HepG2 (cell line): ENCODE data around the gene PLPP3. TPM values are rescaled to one million over a fixed set of nuclear protein-coding genes. Genes with fewer than 3 reads are reported as not detected.

Experiments
- ADNP ChIP-seq: sonication (generic); formaldehyde crosslinking; IDR thresholded peaks from 2 replicates; pipeline ENCODE4 v1.4.0; 2020; ENCODE audit warnings: missing genetic modification reagents
- GABPA ChIP-seq, 2 experiments: IDR thresholded peaks; 2 replicates each; pipeline ENCODE4 v1.6.1; 2011 to 2016; ENCODE audit warnings: low read depth in 2 of 2, low read length in 1 of 2, missing biosample characterization in 1 of 2, missing genetic modification characterization in 1 of 2
- HBP1 ChIP-seq: IDR thresholded peaks from 2 replicates; pipeline ENCODE4 v1.6.1; 2016; ENCODE audit warnings: low read depth, control low read depth
- HMG20A ChIP-seq: IDR thresholded peaks from 2 replicates; pipeline ENCODE4 v1.6.1; 2016; ENCODE audit warnings: borderline replicate concordance
- HMGXB3 ChIP-seq: sonication (generic); formaldehyde crosslinking; IDR thresholded peaks from 2 replicates; pipeline ENCODE4 v1.4.0; 2020; ENCODE audit warnings: missing genetic modification reagents, borderline replicate concordance
- IKZF4 ChIP-seq: sonication (generic); formaldehyde crosslinking; IDR thresholded peaks from 2 replicates; pipeline ENCODE4 v1.5.1; 2020; ENCODE audit warnings: borderline replicate concordance, mild to moderate bottlenecking, low read depth, missing genetic modification reagents; ENCODE audit errors: not compliant biosample characterization
- LCORL ChIP-seq, 2 experiments: fragments of 450-650 bp in 1 of 2; sonication (generic) in 1 of 2; formaldehyde crosslinking in 1 of 2; IDR thresholded peaks; 2 replicates each; pipeline versions ENCODE4 v1.5.0 to v1.6.1; 2017 to 2020; ENCODE audit warnings: antibody characterized with exemption in 1 of 2, missing genetic modification reagents in 1 of 2
- NFKBIZ ChIP-seq: IDR thresholded peaks from 2 replicates; pipeline ENCODE4 v1.6.1; 2018; ENCODE audit warnings: missing genetic modification reagents, missing compliant biosample characterization
- TSC22D2 ChIP-seq: sonication (generic); formaldehyde crosslinking; IDR thresholded peaks from 2 replicates; pipeline ENCODE4 v1.5.1; 2020; ENCODE audit warnings: missing genetic modification reagents, mild to moderate bottlenecking, borderline replicate concordance
- ZNF264 ChIP-seq: sonication (generic); formaldehyde crosslinking; IDR thresholded peaks from 2 replicates; pipeline ENCODE4 v1.4.0; 2020; ENCODE audit warnings: missing genetic modification reagents
- ZNF580 ChIP-seq: IDR thresholded peaks from 2 replicates; pipeline ENCODE4 v1.6.1; 2016; ENCODE audit warnings: low read depth, borderline replicate concordance
- polyA plus RNA-seq, 8 experiments: library from polyadenylated mRNA; depleted of rRNA in 3 of 8; stranded (reverse) in 7 of 8; unstranded in 1 of 8; fragments of >200 nt; fragmentation: Illumina TruSeq in 4 of 8; extraction: Trizol in 4 of 8; gene quantifications; 2 replicates each; pipeline versions ENCODE4 v1.2.1 to v1.2.3, GENCODE V29; 2011 to 2016; ENCODE audit warnings: low read depth in 4 of 8, missing spikeins in 1 of 8, mixed read lengths in 1 of 8; ENCODE audit not compliant: insufficient read depth in 1 of 8
- total RNA-seq, 5 experiments: library from RNA; depleted of rRNA; stranded (reverse); fragments of >200 nt; fragmentation: Illumina TruSeq; extraction: Trizol; gene quantifications; 2 replicates each; pipeline ENCODE4 v1.2.3, GENCODE V29; 2016; ENCODE audit warnings: low read depth in 1 of 5
- TF ChIP-seq, protein P1 (sequence below): IDR thresholded peaks from 2 replicates; pipeline ENCODE4 v1.6.1; 2018; ENCODE audit warnings: missing genetic modification reagents, mild to moderate bottlenecking, missing compliant biosample characterization
- TF ChIP-seq, protein P2 (sequence below): IDR thresholded peaks from 2 replicates; pipeline ENCODE4 v1.6.1; 2016; ENCODE audit warnings: low read depth
- TF ChIP-seq, protein P3 (sequence below): sonication (generic); formaldehyde crosslinking; conservative IDR thresholded peaks from 2 replicates; pipeline ENCODE4 v1.4.0; 2020; ENCODE audit warnings: mild to moderate bottlenecking, missing genetic modification reagents, moderate library complexity

PLPP3 gene
- total and polyA plus RNA-seq, 2 of the 13 experiments (the other 11 are each of a cell fraction or from before 2014, with no cell fraction given): 49.7 to 65.8 TPM

GRCh38 chr1:56569661-56570060 is 9.7 kb downstream of the PLPP3 start (continued):
- TF ChIP-seq NFKBIZ (CRISPR knock-in tag) (peak; percentile 33; the same call in 1 of the 2 replicates), ZNF264 (CRISPR knock-in tag) (peak; percentile 91), LCORL (IDR thresholded peaks at IDR 0.05) (peak; percentile 98), LCORL (CRISPR knock-in tag; IDR thresholded peaks at IDR 0.05) (peak; percentile 98), HMGXB3 (CRISPR knock-in tag) (0 out of 2 replicates have a peak, but pooled peaks have one; percentile 37), IKZF4 (CRISPR knock-in tag) (no peak), ADNP (CRISPR knock-in tag) (peak; percentile 77; the same call in 1 of the 2 replicates), GABPA (IDR thresholded peaks at IDR 0.05; ENCODE audit: low read depth, low read length) (no peak), GABPA (CRISPR knock-in tag; IDR thresholded peaks at IDR 0.05; ENCODE audit: low read depth) (no peak), ZNF580 (CRISPR knock-in tag) (peak; percentile 78; the same call in 1 of the 2 replicates), HBP1 (CRISPR knock-in tag) (no peak), HMG20A (CRISPR knock-in tag) (peak; percentile 91), TSC22D2 (no peak)
- TF ChIP-seq, protein P1, sequence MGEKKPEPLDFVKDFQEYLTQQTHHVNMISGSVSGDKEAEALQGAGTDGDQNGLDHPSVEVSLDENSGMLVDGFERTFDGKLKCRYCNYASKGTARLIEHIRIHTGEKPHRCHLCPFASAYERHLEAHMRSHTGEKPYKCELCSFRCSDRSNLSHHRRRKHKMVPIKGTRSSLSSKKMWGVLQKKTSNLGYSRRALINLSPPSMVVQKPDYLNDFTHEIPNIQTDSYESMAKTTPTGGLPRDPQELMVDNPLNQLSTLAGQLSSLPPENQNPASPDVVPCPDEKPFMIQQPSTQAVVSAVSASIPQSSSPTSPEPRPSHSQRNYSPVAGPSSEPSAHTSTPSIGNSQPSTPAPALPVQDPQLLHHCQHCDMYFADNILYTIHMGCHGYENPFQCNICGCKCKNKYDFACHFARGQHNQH: peak; percentile 82
- TF ChIP-seq, protein P2, sequence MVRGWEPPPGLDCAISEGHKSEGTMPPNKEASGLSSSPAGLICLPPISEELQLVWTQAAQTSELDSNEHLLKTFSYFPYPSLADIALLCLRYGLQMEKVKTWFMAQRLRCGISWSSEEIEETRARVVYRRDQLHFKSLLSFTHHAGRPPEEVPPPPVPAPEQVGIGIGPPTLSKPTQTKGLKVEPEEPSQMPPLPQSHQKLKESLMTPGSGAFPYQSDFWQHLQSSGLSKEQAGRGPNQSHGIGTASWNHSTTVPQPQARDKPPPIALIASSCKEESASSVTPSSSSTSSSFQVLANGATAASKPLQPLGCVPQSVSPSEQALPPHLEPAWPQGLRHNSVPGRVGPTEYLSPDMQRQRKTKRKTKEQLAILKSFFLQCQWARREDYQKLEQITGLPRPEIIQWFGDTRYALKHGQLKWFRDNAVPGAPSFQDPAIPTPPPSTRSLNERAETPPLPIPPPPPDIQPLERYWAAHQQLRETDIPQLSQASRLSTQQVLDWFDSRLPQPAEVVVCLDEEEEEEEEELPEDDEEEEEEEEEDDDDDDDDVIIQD (CRISPR knock-in tag): peak; percentile 82; the same call in 1 of the 2 replicates
- TF ChIP-seq, protein P3, sequence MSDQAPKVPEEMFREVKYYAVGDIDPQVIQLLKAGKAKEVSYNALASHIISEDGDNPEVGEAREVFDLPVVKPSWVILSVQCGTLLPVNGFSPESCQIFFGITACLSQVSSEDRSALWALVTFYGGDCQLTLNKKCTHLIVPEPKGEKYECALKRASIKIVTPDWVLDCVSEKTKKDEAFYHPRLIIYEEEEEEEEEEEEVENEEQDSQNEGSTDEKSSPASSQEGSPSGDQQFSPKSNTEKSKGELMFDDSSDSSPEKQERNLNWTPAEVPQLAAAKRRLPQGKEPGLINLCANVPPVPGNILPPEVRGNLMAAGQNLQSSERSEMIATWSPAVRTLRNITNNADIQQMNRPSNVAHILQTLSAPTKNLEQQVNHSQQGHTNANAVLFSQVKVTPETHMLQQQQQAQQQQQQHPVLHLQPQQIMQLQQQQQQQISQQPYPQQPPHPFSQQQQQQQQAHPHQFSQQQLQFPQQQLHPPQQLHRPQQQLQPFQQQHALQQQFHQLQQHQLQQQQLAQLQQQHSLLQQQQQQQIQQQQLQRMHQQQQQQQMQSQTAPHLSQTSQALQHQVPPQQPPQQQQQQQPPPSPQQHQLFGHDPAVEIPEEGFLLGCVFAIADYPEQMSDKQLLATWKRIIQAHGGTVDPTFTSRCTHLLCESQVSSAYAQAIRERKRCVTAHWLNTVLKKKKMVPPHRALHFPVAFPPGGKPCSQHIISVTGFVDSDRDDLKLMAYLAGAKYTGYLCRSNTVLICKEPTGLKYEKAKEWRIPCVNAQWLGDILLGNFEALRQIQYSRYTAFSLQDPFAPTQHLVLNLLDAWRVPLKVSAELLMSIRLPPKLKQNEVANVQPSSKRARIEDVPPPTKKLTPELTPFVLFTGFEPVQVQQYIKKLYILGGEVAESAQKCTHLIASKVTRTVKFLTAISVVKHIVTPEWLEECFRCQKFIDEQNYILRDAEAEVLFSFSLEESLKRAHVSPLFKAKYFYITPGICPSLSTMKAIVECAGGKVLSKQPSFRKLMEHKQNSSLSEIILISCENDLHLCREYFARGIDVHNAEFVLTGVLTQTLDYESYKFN (CRISPR knock-in tag): peak; percentile 87
